NCI-H1092 treated with DMSO at 0.1 percent for 48 hours (cell line): ENCODE data around the gene CYB5D1.
A peak's percentile ranks its signal among the peaks of the same experiment; 100 is the strongest.

ENCODE experiments used
- DNase-seq: peaks from one replicate; lab custom pipeline; 2025; lab: John Stamatoyannopoulos, UW

CYB5D1 gene

DNA sequence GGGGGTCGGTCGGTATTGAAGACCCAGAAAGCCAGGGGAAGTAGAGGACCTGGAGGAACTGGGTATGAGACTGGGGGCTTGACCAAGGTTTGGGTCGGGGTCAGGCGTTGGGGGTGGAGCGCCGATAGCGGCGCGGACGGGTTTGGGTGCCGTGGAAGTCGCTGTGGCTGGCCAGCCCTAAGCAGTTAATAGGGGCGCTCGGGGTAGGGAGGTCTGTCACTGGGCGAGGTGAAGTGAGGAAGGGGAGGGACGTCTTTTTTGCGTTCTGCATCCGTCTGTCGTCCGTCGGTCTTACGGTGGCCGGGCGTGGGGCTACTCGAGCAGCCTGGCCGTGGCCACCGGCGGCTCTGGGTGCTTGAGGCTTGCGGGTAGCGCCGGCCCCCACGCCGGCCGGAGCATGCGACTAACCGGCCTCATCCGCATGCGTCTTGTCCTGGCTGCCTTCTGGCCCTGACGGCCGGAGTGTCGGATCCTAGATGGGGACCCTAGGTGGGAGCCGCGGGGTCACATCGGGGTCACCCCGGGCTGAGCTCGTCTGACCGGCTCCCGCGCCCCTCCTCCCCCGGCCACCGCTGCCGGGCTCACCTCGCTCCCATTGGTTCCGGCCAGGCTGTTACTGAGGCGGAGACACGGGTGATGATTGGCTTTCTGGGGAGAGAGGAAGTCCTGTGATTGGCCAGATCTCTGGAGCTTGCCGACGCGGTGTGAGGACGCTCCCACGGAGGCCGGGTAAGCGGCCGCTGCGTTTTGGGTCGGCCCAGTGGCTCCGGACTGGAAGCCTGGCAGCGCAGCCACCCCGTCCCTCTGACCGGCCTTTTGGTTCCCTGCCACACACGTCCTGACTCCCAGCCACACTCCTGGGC, 13.3 kb upstream of the CYB5D1 start:
- peak; percentile 89 for DNase-seq

- DNase-seq, result no peak
Observed at GRCh38 chr17:7845359-7846062, 12.3 kb upstream of the CYB5D1 start.

- no peak for DNase-seq
Observed at GRCh38 chr17:7846063-7846735, 11.6 kb upstream of the CYB5D1 start.

GRCh38 chr17:7846765-7847661, 10.8 kb upstream of the CYB5D1 start:
- no peak for DNase-seq

- no peak for DNase-seq
Observed at GRCh38 chr17:7848131-7848579, 9.6 kb upstream of the CYB5D1 start.

DNA sequence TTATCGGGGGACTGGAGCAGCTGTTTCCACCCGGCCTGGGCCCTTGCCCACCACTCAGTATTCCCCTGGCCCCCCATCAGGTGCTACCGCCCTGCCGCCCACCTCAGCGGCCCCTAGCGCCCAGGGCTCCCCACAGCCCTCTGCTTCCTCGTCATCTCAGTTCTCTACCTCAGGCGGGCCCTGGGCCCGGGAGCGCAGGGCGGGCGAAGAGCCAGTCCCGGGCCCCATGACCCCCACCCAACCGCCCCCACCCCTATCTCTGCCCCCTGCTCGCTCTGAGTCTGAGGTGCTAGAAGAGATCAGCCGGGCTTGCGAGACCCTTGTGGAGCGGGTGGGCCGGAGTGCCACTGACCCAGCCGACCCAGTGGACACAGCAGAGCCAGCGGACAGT, 9.1 kb upstream of the CYB5D1 start:
- no peak for DNase-seq

DNA sequence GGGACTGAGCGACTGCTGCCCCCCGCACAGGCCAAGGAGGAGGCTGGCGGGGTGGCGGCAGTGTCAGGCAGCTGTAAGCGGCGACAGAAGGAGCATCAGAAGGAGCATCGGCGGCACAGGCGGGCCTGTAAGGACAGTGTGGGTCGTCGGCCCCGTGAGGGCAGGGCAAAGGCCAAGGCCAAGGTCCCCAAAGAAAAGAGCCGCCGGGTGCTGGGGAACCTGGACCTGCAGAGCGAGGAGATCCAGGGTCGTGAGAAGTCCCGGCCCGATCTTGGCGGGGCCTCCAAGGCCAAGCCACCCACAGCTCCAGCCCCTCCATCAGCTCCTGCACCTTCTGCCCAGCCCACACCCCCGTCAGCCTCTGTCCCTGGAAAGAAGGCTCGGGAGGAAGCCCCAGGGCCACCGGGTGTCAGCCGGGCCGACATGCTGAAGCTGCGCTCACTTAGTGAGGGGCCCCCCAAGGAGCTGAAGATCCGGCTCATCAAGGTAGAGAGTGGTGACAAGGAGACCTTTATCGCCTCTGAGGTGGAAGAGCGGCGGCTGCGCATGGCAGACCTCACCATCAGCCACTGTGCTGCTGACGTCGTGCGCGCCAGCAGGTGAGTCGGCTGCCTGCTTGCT, 8.6 kb upstream of the CYB5D1 start:
- no peak for DNase-seq

GRCh38 chr17:7849751-7850504, 7.9 kb upstream of the CYB5D1 start:
- no peak for DNase-seq

DNA sequence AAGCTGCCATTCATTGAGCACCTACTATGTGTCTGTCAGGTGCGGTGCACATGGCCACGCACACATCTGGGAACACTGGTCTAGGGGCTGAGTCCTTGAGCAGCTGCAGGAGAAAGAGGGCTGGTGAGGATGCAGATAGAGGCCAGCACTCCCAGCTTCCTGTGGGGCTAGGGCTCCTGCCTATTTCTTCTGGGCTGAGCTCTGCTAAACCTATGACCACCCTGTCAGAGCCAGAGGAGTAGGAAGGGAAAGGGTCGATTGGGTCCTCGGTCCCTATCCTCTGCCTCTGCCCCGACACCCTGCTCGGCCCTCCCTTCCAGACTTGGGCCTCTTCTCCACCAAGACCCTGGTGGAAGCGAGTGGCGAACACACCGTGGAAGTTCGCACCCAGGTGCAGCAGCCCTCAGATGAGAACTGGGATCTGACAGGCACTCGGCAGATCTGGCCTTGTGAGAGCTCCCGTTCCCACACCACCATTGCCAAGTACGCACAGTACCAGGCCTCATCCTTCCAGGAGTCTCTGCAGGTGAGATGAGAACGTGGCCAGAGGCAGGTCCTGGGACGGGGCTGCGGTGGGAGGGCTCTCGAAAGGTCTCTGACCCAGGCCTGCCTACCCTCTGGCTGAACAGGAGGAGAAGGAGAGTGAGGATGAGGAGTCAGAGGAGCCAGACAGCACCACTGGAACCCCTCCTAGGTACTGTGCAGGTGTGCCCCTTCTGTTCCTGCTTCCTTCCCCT, 6.9 kb upstream of the CYB5D1 start:
- DNase-seq, result no peak

DNA sequence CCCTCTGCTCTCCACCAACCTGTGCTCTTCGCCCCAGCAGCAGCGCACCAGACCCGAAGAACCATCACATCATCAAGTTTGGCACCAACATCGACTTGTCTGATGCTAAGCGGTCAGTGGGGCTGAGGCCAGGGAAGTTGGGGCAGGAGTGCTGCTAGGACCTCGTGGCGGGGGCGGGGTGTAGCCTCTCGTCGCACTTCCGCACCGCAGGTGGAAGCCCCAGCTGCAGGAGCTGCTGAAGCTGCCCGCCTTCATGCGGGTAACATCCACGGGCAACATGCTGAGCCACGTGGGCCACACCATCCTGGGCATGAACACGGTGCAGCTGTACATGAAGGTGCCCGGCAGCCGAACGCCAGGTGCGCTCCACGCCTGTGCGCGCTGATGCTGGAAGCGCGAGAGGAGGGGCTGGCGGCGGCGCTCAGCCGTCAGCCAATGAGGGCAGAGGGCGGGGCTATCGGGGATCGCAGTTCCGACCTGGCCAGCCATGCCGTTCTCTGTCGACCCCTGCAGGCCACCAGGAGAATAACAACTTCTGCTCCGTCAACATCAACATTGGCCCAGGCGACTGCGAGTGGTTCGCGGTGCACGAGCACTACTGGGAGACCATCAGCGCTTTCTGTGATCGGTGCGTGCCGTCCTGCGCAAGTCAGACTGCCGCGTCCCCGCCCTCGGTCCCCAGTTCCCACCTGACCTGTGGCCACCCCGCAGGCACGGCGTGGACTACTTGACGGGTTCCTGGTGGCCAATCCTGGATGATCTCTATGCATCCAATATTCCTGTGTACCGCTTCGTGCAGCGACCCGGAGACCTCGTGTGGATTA, 6.2 kb upstream of the CYB5D1 start:
- DNase-seq, result peak; percentile 85

DNA sequence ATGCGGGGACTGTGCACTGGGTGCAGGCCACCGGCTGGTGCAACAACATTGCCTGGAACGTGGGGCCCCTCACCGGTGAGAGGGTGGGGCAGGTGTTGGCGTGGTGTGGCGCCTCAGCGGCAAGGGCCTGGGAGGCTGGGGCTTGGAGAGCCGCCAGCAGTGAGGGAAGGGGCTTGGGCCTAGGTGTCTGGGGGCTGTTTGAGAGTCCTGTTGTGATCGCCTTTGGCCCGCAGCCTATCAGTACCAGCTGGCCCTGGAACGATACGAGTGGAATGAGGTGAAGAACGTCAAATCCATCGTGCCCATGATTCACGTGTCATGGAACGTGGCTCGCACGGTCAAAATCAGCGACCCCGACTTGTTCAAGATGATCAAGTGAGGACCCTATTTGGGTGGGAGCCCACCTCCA, 5.5 kb upstream of the CYB5D1 start:
- DNase-seq, result no peak

DNA sequence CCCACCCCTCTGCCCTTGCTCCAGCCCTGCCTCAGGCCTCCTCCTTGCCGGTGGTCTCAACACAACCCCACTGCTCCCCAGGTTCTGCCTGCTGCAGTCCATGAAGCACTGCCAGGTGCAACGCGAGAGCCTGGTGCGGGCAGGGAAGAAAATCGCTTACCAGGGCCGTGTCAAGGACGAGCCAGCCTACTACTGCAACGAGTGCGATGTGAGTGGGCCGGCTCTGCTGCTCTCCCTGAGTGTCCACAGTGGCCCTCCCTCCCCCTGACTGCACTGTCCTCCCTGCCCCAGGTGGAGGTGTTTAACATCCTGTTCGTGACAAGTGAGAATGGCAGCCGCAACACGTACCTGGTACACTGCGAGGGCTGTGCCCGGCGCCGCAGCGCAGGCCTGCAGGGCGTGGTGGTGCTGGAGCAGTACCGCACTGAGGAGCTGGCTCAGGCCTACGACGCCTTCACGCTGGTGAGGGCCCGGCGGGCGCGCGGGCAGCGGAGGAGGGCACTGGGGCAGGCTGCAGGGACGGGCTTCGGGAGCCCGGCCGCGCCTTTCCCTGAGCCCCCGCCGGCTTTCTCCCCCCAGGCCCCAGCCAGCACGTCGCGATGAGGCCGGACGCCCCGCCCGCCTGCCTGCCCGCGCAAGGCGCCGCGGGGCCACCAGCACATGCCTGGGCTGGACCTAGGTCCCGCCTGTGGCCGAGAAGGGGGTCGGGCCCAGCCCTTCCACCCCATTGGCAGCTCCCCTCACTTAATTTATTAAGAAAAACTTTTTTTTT, 4.7 kb upstream of the CYB5D1 start:
- no peak for DNase-seq

DNA sequence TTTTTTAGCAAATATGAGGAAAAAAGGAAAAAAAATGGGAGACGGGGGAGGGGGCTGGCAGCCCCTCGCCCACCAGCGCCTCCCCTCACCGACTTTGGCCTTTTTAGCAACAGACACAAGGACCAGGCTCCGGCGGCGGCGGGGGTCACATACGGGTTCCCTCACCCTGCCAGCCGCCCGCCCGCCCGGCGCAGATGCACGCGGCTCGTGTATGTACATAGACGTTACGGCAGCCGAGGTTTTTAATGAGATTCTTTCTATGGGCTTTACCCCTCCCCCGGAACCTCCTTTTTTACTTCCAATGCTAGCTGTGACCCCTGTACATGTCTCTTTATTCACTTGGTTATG, 4.1 kb upstream of the CYB5D1 start:
- no peak for DNase-seq

- no peak for DNase-seq
Observed at GRCh38 chr17:7854078-7854777, 3.6 kb upstream of the CYB5D1 start.

DNA sequence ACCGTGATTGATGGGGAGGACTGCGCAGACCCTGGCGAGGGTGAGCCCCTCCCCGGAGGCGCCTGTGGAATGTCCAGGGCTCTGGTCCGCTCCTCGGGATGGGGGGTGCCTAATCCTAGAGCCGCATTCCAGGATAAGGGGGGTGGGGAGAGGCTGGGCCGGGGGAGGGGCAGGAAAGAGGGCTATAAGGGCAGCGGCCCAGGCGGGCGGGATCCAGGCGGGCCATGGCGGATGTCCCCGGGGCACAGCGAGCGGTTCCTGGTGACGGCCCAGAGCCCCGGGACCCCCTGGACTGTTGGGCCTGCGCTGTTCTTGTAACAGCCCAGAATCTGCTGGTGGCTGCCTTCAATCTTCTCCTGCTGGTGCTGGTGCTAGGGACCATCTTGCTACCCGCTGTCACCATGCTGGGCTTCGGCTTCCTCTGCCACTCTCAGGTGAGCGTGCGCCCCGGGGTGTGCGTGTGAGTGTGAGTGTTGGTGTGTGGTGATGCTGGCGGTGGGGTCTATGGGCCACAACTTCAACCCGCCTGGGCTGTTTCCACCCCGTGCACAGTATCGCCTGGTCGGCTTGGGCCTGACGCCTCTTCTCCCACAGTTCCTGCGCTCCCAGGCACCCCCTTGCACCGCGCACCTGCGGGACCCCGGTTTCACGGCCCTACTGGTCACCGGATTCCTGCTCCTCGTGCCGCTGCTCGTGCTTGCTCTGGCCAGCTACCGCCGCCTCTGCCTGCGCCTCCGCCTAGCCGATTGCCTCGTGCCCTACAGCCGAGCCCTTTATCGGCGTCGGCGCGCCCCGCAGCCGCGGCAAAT, 2.7 kb upstream of the CYB5D1 start, which contains the start of gene TMEM88:
Gene TMEM88, plus strand, starts transcription at position 216 of the 809 bp plus-strand sequence. Its CDS starts 9 bp downstream, at position 225.
- no peak for DNase-seq

- no peak for DNase-seq
Observed at GRCh38 chr17:7855660-7856010, 2.2 kb upstream of the CYB5D1 start.
